Caco-2 (cell line): ENCODE measurements around the gene CD63. TPM values are rescaled to one million over a fixed set of nuclear protein-coding genes. Genes with fewer than 3 reads are reported as not detected.

Experiments
- BruUV-seq: library from RNA; stranded (reverse); fragments of 400-500 nt; replicated peaks from 2 replicates; lab custom pipeline; 2021; lab: Mats Ljungman, UMichigan
- CTCF ChIA-PET: fragments of 300-600 bp; sonication (Branson Sonifier 250); formaldehyde crosslinking; loops from one replicate; lab custom pipeline; 2022; ENCODE audit warnings: antibody characterized with exemption; lab: Charles Lee
- POLR2A ChIA-PET: fragments of 300-600 bp; sonication (Branson Sonifier 250); formaldehyde crosslinking; loops from one replicate; lab custom pipeline; 2022; ENCODE audit warnings: antibody characterized with exemption; lab: Charles Lee
- DNase-seq, 2 experiments: peaks; one replicate each; pipeline versions ENCODE4 v3.0.0 to v3.0.0-alpha.2; 2020 to 2022
- H3K27me3 ChIP-seq: replicated peaks from 2 replicates; pipeline ENCODE4 v1.6.0; 2011; ENCODE audit warnings: low read length; ENCODE audit not compliant: control insufficient read depth, insufficient read depth
- H3K36me3 ChIP-seq: 2 replicates; pipeline ENCODE4 v1.5.1; 2011; ENCODE audit warnings: low read length; ENCODE audit not compliant: control insufficient read depth, insufficient read depth
- H3K4me1 ChIP-seq: fragments of 250-450 bp; sonication (Bioruptor Pico); 2 replicates; pipeline ENCODE4 v1.5.1; 2020; ENCODE audit warnings: mild to moderate bottlenecking
- H3K4me3 ChIP-seq: 2 replicates; pipeline ENCODE4 v1.5.1; 2011; ENCODE audit warnings: low read depth, mild to moderate bottlenecking, control low read depth, low read length
- H3K9me3 ChIP-seq: fragments of 250-450 bp; sonication (Bioruptor Pico); 2 replicates; pipeline ENCODE4 v1.5.1; 2020; ENCODE audit warnings: mild to moderate bottlenecking, moderate library complexity
- H3K27ac Mint-ChIP-seq: one replicate; pipeline ENCODE4 v1.8.0; 2022; ENCODE audit warnings: mixed read lengths; ENCODE audit not compliant: unreplicated experiment
- H3K27me3 Mint-ChIP-seq: one replicate; pipeline ENCODE4 v1.8.0; 2022; ENCODE audit warnings: mixed read lengths; ENCODE audit not compliant: insufficient read depth, unreplicated experiment
- H3K36me3 Mint-ChIP-seq: one replicate; pipeline ENCODE4 v1.8.0; 2022; ENCODE audit warnings: mild to moderate bottlenecking, mixed read lengths; ENCODE audit not compliant: insufficient read depth, unreplicated experiment
- H3K4me1 Mint-ChIP-seq: one replicate; pipeline ENCODE4 v1.8.0; 2022; ENCODE audit warnings: low read depth, mixed read lengths; ENCODE audit not compliant: unreplicated experiment
- H3K4me3 Mint-ChIP-seq: one replicate; pipeline ENCODE4 v1.8.0; 2022; ENCODE audit warnings: mild to moderate bottlenecking, moderate library complexity, mixed read lengths; ENCODE audit not compliant: unreplicated experiment
- H3K9me3 Mint-ChIP-seq: one replicate; pipeline ENCODE4 v1.8.0; 2022; ENCODE audit warnings: mixed read lengths; ENCODE audit not compliant: unreplicated experiment
- CTCF ChIP-seq, 2 experiments: fragments of 200-600 bp in 1 of 2; IDR thresholded peaks; 1 replicate in 1 of 2; 2 replicates in 1 of 2; pipeline versions ENCODE4 v1.5.1 to v1.8.0; 2011 to 2022; ENCODE audit warnings: antibody characterized with exemption in 1 of 2, control low read depth in 1 of 2, inconsistent platforms in 1 of 2, low read depth in 1 of 2, low read length in 1 of 2, mild to moderate bottlenecking in 1 of 2, moderate library complexity in 1 of 2; ENCODE audit not compliant: insufficient read depth in 1 of 2, severe bottlenecking in 1 of 2, unreplicated experiment in 1 of 2
- intact Hi-C: fragments of 100-400 bp; cut with micrococcal nuclease; formaldehyde crosslinking; loops from one replicate; pipeline ENCODE4 v1.10.0; 2022; ENCODE audit not compliant: unreplicated experiment
- total RNA-seq: library from RNA; stranded (reverse); gene quantifications from 2 replicates; pipeline ENCODE4 v1.2.3, GENCODE V29; 2022

CD63 gene
- total RNA-seq, 1 experiment from 2014 or later, result 947 TPM

GRCh38 chr12:55696796-55697462 lies 31.9 kb downstream of the CD63 start:
- H3K4me3 Mint-ChIP-seq, result no peak overlapping the region
- H3K4me3 ChIP-seq, result no peak overlapping the region
- peaks cover 10% of the 10 kb centered on the region for H3K4me1 Mint-ChIP-seq
- no peak overlapping the region for H3K27ac Mint-ChIP-seq
- no peaks in the 10 kb centered on the region for H3K9me3 Mint-ChIP-seq
- no peaks in the 10 kb centered on the region for H3K4me1 ChIP-seq
- H3K9me3 ChIP-seq, result no peaks in the 10 kb centered on the region
- BruUV-seq, result no TSS peak
- CTCF ChIA-PET, result interaction anchor here (0.5 to 2.5 kb wide), 3 partner anchors 8 to 15 kb away, joined by 3 to 10 read pairs (median 4); a partner anchor contains a TSS
- no peak for DNase-seq
- intact Hi-C loops, result no loop called here
- H3K27me3 ChIP-seq, result no peaks in the 10 kb centered on the region
- H3K36me3 ChIP-seq, result no peaks in the 10 kb centered on the region
- POLR2A ChIA-PET, result no interaction called here
- no peak for TF ChIP-seq CTCF (IDR thresholded peaks at IDR 0.05; ENCODE audit: insufficient read depth in 1 of 2, low read depth in 1 of 2, low read length in 1 of 2, severe bottlenecking in 1 of 2, unreplicated experiment in 1 of 2)
- H3K27me3 Mint-ChIP-seq, result no peaks in the 10 kb centered on the region
- H3K36me3 Mint-ChIP-seq, result no peaks in the 10 kb centered on the region

- Histone ChIP-seq H3K36me3 (no peaks in the 10 kb centered on the region; the same call in 1 of the 2 replicates), H3K27me3 (no peaks in the 10 kb centered on the region), H3K4me3 (no peak overlapping the region), H3K4me1 (no peaks in the 10 kb centered on the region), H3K9me3 (no peaks in the 10 kb centered on the region)
- POLR2A ChIA-PET, result no interaction called here
- H3K4me3 Mint-ChIP-seq, result no peak overlapping the region
- no TSS peak for BruUV-seq
- CTCF ChIA-PET, result interaction anchor here (1.7 to 2.5 kb wide), 2 partner anchors 10 to 15 kb away, joined by 4 to 10 read pairs; a partner anchor contains a TSS
- H3K9me3 Mint-ChIP-seq, result no peaks in the 10 kb centered on the region
- no peak for DNase-seq
- H3K27me3 Mint-ChIP-seq, result no peaks in the 10 kb centered on the region
- no peaks in the 10 kb centered on the region for H3K36me3 Mint-ChIP-seq
- no peak overlapping the region for H3K27ac Mint-ChIP-seq
- intact Hi-C loops, result no loop called here
- peaks cover 10% of the 10 kb centered on the region for H3K4me1 Mint-ChIP-seq
- TF ChIP-seq CTCF (IDR thresholded peaks at IDR 0.05; ENCODE audit: insufficient read depth in 1 of 2, low read depth in 1 of 2, low read length in 1 of 2, severe bottlenecking in 1 of 2, unreplicated experiment in 1 of 2), result no peak
Observed at GRCh38 chr12:55696141-55696540, 32.7 kb downstream of the CD63 start.

GRCh38 chr12:55695349-55695748 lies 33.5 kb downstream of the CD63 start:
- H3K27me3 Mint-ChIP-seq, result no peaks in the 10 kb centered on the region
- TF ChIP-seq CTCF (IDR thresholded peaks at IDR 0.05; ENCODE audit: insufficient read depth in 1 of 2, low read depth in 1 of 2, low read length in 1 of 2, severe bottlenecking in 1 of 2, unreplicated experiment in 1 of 2), result no peak
- no peaks in the 10 kb centered on the region; the same call in 1 of the 2 replicates for H3K36me3 ChIP-seq
- intact Hi-C loops, result no loop called here
- H3K27ac Mint-ChIP-seq, result no peak overlapping the region
- H3K9me3 Mint-ChIP-seq, result no peaks in the 10 kb centered on the region
- no peaks in the 10 kb centered on the region for H3K36me3 Mint-ChIP-seq
- H3K27me3 ChIP-seq, result no peaks in the 10 kb centered on the region
- POLR2A ChIA-PET, result no interaction called here
- no peaks in the 10 kb centered on the region for H3K4me1 ChIP-seq
- no peaks in the 10 kb centered on the region for H3K9me3 ChIP-seq
- no peak overlapping the region for H3K4me3 Mint-ChIP-seq
- BruUV-seq, result no TSS peak
- CTCF ChIA-PET, result interaction anchor here (1.7 to 2.5 kb wide), 2 partner anchors 11 to 14 kb away, joined by 4 to 10 read pairs; a partner anchor contains a TSS
- peaks cover 10% of the 10 kb centered on the region for H3K4me1 Mint-ChIP-seq
- no peak for DNase-seq
- H3K4me3 ChIP-seq, result no peak overlapping the region
